RWPE1 (cell line): ENCODE results near the gene UBXN6.

Experiments used
- CTCF ChIA-PET: fragments of 350-600 bp; sonication (Branson Sonifier 250); formaldehyde crosslinking; extraction: SDS; loops from one replicate; lab custom pipeline; 2021; lab: Yijun Ruan, JAX
- POLR2A ChIA-PET: fragments of 400-600 bp; formaldehyde crosslinking; extraction: SDS; loops from one replicate; lab custom pipeline; 2020; ENCODE audit warnings: antibody characterized with exemption; ENCODE audit not compliant: low non-redundant PET; lab: Yijun Ruan, JAX
- DNase-seq: peaks from one replicate; pipeline ENCODE4 v3.0.0; 2012; ENCODE audit warnings: low spot score
- H3K27ac ChIP-seq: fragments of 450-650 bp; 2 replicates; pipeline ENCODE4 v1.5.1; 2017
- TF ChIP-seq, protein P1 (sequence below): fragments of 450-650 bp; conservative IDR thresholded peaks from 2 replicates; pipeline ENCODE4 v1.5.1; 2017; ENCODE audit warnings: low read depth, mild to moderate bottlenecking

UBXN6 gene

GRCh38 chr19:4457654-4458395 lies at the start of gene UBXN6:
Gene UBXN6, minus strand, starts transcription at chr19:4457794. Its CDS starts 97 bp downstream, at chr19:4457697.
- TF ChIP-seq, protein P1, sequence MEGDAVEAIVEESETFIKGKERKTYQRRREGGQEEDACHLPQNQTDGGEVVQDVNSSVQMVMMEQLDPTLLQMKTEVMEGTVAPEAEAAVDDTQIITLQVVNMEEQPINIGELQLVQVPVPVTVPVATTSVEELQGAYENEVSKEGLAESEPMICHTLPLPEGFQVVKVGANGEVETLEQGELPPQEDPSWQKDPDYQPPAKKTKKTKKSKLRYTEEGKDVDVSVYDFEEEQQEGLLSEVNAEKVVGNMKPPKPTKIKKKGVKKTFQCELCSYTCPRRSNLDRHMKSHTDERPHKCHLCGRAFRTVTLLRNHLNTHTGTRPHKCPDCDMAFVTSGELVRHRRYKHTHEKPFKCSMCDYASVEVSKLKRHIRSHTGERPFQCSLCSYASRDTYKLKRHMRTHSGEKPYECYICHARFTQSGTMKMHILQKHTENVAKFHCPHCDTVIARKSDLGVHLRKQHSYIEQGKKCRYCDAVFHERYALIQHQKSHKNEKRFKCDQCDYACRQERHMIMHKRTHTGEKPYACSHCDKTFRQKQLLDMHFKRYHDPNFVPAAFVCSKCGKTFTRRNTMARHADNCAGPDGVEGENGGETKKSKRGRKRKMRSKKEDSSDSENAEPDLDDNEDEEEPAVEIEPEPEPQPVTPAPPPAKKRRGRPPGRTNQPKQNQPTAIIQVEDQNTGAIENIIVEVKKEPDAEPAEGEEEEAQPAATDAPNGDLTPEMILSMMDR: no peak
- ChIA-PET CTCF (interaction anchor here (0.6 kb wide), 1 partner anchor 28 kb away, joined by 3 read pairs; no protein-coding TSS in a partner anchor), POLR2A (interaction anchor here (1.4 kb wide), 1 partner anchor 14 kb away, joined by 6 read pairs; the partner anchor contains the start of gene HDGFL2)
- peak; percentile 96 for DNase-seq
- H3K27ac ChIP-seq: peak within 1 kb of the TSS; percentile 100

DNA sequence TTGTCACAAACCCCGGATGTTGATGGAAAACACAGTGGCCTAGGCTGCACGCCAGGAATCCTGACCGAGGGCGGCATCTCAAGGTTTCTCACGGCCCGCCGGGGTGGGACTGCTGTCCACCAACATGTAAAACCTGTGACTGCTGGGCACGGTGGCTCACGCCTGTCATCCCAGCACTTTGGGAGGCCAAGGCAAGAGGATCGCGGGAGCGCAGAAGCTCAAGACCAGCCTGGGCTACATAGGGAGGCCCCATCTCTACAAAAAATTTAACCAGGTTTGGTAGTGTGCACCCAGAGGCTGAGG lies 49.5 kb upstream of the UBXN6 start:
- ChIA-PET CTCF (no interaction called here), POLR2A (interaction anchor here (0.6 kb wide), 1 partner anchor 45 kb away, joined by 3 read pairs; no protein-coding TSS in a partner anchor)
- no peak for DNase-seq
- TF ChIP-seq, protein P1: no peak
- H3K27ac ChIP-seq: 0 out of 2 replicates have a peak overlapping the region, but pooled peaks have one; percentile 37

DNA sequence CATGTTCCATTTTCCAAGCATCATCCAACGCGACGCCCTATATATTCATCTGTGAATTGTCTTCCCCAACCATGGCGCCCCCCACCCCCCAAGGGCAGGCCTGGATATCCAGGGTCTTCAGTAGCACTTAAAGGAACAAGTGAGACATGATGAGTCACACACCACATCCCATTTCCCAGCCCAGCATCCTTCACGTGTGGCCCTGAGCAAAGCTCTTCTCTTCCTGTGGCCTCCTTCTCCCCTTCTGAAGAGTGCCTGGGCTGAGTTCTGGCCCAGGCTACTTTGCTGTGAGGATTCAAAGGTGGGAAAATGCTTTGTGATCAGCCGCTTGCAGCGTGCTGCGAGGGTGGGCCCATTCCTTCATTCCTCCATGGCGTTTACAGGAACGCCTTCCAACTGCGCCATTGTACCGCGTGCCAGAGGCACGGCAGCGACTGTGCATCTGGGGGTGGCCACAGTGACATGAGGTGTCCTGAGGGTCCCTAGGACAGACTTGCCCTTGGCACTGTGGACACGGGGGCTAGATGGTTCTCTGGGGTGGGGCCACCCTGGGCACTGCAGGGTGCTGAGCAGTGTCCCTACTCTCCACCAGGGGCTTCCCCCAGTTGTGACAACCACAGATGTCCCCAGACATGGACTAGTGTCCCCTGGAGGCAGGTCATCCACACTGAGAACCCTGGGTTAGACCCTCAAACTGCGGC lies 49.0 kb upstream of the UBXN6 start:
- TF ChIP-seq, protein P1: no peak
- ChIA-PET CTCF (no interaction called here), POLR2A (no interaction called here)
- peak; percentile 49 for DNase-seq
- peak overlapping the region; percentile 37 for H3K27ac ChIP-seq

DNA sequence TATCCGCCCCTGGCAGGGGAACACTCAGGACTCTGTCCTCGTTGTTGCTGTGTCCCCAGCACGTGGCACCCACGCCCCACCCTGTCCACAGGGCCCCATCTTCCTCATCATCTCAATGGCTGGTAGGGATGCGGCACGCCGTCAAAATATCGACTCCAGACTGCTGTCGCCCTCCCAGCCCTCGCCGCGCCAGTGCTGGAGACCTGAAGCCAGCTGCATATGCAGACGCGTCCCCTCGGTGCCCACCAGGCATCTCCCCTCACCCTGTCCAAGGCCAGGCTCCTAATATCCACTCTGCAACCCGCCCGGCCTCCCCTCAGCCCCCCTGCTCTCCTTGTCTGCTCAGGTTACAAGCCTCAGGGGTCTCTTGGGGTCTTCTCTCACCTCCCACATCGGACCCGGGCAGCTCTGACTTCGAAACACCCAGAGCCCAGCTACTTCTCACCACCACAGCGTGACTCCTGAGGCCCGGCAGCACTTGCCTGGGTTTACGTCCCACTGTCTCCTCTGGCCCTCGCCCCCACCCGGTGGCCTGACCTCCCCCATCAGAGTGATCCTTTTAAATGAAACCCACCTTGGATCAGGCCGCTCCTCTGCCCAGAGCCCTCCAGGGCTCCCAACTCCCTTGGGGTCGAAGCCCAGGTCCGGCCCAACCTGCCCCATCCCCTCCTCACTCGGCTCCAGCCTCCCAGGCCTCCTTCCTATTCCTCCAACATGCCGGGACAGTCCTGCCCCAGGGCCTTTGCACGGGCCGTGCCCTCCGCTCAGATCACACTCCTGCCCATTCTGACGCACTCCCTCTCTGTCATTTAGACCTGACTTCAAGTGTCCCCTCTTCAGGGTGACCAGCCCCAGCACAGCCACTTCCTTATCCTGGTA lies 48.2 kb upstream of the UBXN6 start:
- peak overlapping the region; percentile 37 for H3K27ac ChIP-seq

GRCh38 chr19:4504891-4505569 lies 47.4 kb upstream of the UBXN6 start:
- ChIA-PET POLR2A (no interaction called here), CTCF (no interaction called here)
- DNase-seq: no peak
- H3K27ac ChIP-seq: peak overlapping the region; percentile 40
- TF ChIP-seq, protein P1: no peak

More for the DNA sequence above, 48.2 kb upstream of the UBXN6 start:
- no peak for DNase-seq
- ChIA-PET CTCF (no interaction called here), POLR2A (no interaction called here)
- TF ChIP-seq, protein P1: no peak
